Activated naive CD4-positive, alpha-beta T cell (primary cell): Measurements from ENCODE around the gene OMP.
A peak's percentile ranks its signal among the peaks of the same experiment; 100 is the strongest.

Experiments
- DNase-seq, 4 experiments: peaks; one replicate each; lab custom pipeline; 2025; lab: John Stamatoyannopoulos, UW

The OMP gene

DNA sequence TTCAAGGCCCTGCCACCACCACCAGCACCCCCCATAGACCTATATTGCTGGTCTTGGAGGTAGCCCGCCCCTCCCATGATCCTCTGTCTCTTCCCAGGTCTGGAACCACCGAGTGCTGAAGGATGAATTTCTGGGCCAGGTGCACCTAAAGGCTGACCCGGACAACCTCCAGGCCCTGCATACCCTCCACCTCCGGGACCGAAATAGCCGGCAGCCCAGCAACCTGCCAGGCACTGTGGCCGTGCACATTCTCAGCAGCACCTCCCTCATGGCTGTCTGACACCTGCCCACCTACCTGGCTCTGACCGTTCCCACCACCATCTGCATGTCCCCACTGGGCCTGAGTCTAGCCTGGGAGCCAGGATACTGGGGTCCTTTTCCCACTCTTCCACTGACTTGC is 21.0 kb downstream of the OMP start:
- DNase-seq: no peak

DNA sequence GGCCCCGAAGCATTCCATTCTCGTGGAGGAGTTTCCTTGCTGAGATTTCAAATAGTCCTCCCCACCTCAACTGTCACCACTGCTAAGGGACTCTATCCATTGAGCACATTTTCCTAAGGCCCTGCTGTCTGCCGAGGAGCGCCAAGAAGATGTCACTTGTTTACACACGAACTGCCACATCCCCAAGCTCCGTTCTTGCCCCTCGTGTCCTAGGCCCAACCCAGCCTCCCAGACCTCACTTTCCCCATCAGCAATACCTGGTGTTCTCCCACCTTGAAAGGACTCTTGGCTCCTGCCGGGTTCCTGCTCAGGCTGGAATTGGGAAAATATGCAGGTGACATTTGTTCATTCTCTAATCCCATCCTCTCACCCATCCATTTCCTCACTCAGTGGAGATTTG is 21.4 kb downstream of the OMP start:
- no peak for DNase-seq

DNA sequence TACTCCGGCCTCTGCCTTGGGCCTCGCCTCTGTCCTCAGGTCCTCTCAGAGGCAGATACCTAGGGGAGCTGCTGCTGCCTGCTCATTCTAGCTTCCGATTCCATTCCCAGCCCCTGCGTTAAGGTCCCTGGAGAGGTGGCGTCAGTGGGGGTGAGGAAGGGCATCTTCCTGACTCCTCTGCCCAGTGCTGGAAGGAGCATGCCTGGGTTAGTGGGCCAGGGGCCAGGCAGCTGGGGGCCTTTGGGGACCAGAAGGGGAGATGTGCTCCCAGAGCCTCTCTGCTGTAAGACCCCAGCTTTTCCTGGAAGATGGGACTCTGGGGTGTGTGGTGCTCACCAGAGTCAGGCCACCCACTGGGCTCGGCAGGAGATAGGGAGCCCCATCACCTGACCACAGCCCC is 21.8 kb downstream of the OMP start:
- DNase-seq: no peak

DNA sequence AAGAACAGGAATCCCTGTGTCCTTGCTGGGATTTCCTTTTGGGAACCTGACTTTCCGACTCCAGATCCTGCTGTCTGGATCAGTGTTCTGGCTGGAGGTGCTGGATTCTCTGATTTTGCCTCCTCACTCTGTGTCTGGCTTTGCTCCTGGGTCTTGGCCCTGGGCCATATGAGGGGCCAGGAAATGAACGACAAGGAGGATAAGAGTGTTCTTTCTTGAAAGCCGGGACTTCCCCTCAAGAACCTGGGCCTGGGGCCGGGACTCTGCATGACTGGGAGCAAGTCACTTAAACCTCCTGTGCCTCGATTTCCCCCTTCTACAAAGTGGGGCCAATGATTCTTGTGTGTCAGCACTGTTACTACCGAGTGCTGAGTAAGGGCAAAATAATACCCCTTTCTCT is 22.6 kb downstream of the OMP start:
- no peak for DNase-seq

DNA sequence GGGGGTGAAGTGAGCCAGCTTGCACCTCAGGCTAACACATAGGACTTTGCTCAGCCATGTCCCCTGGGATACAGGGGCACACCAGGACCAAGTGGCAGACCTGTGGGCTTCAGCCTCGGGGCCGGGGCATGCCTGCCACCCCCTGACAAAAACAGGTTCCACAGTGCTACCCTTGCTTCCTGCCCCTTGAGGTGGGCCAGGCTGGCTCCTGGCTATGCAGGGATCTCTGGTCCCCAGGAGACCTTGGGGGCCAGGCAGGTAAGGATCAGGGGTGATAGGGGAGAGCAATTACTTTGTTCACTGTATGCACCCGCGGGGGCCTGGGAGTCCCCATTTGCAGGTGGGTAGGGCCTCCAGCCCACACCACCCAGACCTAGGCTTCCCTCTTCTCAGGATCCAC is 23.1 kb downstream of the OMP start:
- DNase-seq: no peak

DNA sequence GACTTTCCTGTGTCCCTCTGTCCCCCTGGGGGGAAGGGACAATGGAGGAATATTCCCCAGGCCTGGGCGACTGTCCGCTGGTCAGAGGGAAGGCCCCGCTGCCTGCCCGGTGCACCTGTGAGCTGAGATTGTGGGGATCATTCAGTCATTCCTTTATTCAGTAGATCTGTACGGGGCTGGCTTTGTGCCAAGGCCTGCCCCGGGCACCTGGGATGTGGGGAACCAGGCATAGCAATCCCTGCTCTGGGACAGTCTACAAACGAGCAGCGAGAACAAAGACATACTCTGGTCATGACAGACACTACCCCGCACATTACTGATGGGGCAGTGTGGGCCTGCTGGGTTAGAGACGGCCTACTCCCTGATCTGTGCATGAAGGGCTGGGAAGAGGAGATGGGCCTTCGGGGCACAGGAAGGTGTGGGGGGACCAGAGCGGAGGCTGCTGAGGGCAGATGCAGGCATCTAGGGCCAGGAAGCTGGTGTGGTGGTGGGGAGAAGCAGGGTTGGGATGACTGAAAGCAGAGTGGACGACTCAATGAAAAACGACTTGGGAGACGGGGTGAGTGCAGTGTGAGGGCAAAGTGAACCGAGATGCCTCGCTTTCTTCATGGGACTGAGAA is 23.6 kb downstream of the OMP start:
- no peak for DNase-seq

DNA sequence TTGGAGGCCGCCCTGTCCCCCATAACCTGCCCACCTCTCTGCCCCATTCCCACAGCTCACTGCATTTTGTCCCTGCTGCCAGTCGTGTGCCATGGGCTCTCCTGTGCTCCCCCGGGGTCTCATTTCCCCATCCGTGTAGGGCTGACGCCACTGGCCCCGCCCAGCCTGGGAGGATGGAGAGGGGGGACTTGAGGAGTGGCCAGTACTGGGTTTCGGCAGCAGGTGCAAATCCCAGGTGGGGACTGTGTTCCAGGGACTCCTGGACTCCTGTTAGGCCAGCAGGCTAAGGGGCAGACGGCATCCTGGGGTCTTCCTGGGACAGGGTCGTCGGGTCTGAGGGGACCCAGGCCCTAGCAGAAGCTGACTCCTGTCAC is 24.2 kb downstream of the OMP start:
- no peak for DNase-seq

DNA sequence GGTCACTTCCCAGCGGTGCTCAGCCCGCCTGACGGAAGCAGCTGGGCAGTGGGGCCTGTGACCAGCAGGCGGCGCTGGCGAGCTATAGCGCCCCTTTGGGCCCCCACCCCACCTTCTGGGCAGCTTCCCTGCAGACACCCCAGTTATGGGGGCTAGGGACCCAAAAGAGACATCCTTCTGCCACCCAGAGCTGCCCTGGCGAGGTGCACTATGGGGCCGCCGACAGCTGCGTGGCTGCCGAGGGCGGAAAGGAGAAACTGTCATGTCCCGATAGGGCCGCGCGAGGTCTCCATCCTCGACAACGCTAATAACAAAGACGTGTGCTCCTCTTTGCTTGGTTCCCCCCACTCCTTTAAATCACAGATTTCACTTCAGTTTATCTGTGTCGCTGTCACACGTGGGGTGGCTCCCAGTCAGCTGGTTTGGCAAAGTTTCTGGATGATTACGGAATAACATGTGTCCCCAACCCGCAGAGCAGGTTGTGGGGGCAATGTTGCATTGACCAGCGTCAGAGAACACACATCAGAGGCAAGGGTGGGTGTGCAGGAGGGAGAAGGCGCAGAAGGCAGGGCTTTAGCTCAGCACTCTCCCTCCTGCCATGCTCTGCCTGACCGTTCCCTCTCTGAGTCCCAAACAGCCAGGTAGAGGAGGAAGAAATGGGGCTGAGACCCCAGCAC is 24.7 kb downstream of the OMP start:
- DNase-seq: peak in 3 of 4 experiments; percentile 15 to 51 (median 30)

DNA sequence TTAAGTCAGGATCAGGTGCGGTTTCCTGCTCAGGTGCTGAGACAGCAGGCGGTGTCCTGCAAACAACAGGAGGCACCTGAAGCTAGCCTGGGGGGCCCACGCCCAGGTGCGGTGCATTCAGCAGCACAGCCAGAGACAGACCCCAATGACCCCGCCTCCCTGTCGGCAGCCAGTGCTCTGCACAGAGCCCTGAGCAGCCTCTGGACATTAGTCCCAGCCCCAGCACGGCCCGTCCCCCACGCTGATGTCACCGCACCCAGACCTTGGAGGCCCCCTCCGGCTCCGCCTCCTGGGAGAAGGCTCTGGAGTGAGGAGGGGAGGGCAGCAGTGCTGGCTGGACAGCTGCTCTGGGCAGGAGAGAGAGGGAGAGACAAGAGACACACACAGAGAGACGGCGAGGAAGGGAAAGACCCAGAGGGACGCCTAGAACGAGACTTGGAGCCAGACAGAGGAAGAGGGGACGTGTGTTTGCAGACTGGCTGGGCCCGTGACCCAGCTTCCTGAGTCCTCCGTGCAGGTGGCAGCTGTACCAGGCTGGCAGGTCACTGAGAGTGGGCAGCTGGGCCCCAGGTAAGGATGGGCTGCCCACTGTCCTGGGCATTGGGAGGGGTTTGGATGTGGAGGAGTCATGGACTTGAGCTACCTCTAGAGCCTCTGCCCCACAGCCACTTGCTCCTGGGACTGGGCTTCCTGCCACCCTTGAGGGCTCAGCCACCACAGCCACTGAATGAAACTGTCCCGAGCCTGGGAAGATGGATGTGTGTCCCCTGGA is 25.5 kb downstream of the OMP start, which contains the start of gene MYO7A:
Gene MYO7A (plus strand): TSS at position 327 of the 772 bp plus-strand sequence. CDS start 2,389 bp downstream, outside the sequence.
- no peak for DNase-seq

DNA sequence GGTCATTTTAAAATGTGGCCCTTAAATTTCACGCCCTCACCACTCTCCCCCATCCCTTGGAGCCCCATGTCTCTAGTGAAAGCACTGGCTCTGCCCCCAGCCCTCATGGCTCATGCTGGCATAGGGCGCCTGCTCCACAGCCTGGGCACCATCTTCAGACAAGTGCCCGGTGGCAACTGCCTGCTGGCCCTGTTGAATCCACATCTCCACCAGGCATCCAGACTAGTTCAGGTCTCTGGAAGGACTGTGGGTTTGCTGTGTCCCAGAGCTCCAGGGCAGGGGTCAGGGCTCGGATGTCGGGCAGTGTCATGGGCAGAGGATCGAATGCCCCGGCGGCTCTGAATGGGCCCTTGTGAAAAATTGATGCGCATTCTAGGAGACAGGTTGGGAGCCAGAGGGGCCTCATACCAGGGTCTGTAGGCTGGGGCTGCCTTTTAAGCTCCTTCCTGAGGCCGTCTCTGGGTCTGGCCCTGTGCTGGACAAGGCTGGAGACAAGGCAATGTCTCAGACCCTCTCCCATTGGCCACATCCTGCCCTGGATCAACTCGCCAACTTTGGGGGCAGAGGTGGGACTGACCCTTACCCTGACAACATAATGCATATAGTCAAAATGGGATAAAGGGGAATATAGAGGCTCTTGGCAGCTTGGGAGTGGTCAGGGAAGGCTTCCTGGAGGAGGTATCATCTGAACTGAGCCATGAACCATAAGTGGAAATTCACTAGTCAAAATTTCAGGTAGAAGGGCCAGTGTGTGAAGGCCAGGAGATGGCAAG is 26.6 kb downstream of the OMP start:
- no peak for DNase-seq

DNA sequence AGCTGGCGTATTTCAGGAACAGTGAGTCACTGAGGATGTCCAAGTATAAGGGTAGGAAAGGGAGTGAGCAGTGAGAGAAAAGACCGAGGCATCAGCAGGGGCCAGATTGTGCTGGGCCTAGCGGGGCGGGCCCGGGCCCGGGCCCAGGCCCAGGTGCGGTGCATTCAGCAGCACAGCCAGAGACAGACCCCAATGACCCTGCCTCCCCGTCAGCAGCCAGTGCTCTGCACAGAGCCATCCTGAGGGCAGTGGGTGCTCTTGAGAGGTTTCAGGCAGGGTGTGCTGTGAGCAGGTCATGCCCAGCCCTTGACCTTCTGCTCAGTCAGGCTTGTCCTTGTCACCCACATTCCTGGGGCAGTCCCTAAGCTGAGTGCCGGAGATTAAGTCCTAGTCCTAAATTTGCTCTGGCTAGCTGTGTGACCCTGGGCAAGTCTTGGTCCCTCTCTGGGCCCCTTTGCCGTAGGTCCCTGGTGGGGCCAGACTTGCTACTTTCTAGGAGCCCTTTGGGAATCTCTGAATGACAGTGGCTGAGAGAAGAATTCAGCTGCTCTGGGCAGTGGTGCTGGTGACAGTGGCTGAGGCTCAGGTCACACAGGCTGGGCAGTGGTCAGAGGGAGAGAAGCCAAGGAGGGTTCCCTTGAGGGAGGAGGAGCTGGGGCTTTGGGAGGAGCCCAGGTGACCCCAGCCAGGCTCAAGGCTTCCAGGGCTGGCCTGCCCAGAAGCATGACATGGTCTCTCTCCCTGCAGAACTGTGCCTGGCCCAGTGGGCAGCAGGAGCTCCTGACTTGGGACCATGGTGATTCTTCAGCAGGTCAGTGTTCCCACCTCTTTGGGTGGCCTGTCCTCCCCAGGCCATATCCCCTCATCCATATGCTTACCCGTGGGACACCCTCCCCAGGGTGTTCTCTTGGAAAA is 27.5 kb downstream of the OMP start:
- DNase-seq: no peak

DNA sequence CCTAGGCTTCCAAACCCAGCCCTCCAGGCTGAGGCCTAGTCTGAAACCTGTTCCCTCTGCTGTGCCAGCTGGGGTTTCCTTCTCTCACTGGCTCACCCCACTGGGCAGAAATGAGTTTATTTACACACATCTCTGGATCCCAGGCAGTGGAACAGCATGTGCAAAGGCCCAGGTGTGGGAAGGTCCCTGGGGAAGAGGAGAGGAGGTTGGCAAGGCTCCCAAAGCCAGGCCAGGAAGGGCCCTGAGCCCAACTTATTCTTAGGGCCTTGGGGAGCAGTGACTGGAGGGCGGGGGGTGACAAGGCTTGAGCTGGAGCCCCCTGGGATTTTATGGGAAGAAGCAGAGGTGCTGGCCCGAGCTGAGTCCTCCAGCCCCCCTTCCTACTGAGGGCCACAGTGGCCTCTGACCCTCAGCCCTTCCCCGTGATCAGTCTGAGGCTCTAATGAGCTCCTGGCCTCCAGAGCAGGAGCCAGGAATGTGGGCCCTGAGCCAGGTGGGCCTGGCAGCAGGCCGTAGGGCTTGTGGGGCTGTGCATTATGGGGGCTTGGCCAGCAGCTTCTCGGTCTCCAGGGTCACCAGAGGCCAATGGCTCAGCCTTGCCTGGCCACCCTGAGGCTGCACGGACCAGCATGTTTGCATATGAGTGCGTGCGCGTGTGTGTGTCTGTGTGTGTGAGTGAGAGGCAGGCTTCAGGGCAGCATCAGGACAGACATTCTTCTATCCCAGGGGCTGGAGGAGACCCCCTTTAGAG is 28.3 kb downstream of the OMP start:
- no peak for DNase-seq

DNA sequence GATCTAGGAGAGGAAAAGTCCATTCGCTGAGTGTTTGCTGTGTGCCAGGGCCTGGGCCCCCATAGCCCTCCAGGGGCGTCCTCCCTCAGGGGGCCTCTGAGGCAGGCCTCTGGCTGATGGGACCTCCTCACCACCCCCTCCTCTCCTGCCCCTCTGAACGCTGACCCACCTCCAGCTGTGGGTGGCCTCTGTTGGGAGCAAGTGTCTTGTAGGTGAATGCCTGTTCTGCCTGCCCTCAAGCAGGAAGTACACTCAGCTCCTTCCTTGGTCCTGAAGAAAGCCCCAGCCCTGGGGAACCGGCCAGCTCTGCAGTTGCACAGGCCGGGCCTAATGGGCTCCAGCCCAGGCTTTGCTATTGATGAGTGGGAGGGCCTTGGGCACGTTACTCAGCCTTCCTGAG is 28.9 kb downstream of the OMP start:
- DNase-seq: no peak

DNA sequence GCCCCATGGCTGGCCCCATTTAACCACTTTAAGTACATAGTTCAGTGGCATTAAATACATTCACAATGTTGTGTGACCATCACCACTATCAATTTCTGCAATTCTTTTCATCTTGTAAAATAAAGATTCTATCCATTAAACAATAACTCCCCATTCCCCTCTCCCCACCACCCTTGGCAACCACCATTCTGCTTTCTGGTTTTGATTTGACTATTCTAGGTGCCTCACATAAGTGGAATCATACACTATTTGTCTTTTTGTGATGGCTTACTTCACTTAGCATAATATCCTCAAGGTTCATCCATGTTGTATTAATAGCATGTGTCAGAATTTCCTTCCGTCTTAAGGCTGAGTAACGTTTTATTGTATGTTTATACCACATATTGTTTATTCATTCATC is 32.4 kb downstream of the OMP start:
- no peak for DNase-seq

DNA sequence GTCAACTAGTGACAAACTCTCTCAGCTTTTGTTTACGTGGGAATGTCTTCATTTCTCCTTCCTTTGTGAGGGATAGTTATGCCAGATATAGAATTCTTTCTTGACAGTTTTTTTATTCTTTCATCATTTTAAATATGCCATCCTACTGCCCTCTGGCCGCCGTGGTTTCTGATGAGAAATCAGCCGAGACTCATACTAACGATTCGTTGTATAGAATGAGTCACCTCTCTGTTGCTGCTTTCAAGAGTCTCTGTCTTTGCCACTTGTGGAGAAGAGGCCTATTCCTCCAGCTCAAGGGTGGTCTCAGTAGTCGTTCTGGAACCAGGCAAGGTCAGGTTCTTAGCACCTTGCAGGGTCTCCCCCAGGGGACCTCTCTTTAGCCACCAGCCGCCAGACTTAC is 33.4 kb downstream of the OMP start:
- no peak for DNase-seq

DNA sequence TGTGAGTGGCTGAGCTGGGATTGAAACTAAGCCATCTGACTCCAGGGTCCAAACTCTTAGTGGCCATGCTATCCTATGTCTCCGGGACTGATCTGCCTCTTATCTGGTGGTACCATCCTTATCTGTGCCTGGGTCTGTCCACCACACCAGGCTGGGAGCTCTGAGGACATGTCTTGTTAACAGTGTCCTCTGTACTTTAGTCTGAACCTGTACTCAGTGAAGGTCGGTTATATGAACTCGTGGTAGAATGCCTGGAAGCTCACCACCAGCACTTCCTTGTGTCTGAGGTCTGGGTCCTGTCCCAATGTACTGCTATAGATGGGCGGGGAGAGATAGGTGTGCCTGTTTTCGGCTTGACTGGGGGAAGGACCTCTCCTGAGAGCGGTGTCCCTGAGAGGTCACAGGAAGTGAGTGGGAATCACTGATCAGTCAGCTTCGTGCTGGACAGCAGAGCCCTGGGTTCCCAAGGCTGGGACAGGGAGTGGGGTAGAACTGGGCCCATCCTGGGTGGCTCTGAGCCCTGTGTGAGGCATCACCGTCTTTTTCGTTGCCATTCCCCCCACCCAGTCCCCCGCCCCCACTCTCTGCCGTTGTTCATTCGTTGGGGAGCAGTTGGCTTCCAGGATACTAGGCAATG is 34.3 kb downstream of the OMP start:
- no peak for DNase-seq

DNA sequence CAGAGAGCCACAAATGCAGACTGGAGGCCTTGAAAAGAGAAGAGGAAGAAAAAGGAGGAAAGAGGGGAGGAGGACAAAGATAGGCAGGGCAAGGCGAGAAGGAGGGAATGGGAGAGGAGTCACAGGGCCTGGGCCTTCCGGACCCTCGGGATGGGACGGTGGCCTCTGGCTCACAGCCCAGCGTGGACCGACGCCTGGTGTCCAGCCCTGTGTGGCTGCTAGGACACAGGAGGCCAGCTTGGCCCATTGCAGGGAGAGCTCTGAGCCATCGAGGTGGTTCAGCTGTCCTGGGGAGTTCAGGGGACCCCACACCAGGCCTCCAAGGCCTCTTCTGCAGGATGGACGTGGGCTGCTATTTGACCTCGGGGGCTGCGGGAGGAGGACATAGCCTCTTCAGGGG is 34.8 kb downstream of the OMP start:
- no peak for DNase-seq

DNA sequence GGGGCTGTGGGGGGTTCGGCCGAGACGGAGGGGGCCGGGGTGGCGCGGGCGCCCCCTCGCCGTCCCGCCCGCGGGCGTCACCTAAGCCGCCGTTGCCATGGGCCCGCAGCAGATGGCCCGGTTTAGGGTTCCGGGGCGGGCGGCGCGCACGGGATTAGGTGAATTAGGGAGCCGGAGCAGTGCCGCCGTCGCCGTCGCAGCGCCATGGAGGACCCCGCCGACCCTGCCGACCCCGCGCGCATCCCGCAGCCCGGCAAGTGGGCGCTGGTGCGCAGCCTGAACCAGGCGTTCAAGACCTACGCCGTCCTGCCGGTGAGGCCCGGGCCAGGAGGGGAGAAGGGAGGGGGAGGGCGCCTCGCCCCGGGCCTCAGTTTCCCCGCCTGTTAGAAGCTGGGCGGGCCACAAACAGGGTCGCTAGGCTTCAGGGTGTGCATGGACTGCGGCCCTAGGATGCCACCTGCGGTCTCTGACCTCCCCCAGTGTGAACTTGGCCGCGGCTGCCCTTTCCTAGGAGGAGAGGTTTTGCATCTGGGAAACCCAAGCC is 35.5 kb downstream of the OMP start:
- DNase-seq: no peak

DNA sequence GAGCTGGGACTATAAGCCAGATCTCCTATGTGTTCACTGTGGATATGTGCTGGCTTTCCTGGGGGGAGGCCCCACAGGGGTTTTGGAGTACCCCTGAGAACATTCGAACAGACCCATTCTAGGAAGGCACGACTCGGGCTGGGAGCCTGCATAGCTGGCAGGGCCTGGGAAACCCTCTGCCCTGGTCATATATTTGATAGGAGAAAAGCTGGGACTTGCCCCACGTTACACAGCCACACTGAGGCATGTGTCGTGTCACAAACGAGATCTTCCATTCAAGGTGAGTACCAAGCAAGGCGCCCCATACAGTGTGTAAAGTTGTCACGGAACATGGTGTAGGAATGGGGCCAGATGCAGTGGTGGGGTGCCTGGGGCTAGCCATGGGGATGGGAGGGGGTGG is 36.6 kb downstream of the OMP start:
- DNase-seq: no peak
